Hepatocyte (in vitro differentiated cells): ENCODE results near the gene PIM3.

Experiments used
- EZH2 ChIP-seq: fragments of 200-600 bp; sonication (generic); IDR thresholded peaks from 2 replicates; pipeline ENCODE4 v1.6.1; 2016; ENCODE audit warnings: antibody characterized with exemption, mild to moderate bottlenecking, borderline replicate concordance
- EZH2phosphoT487 ChIP-seq: fragments of 200-600 bp; sonication (generic); IDR thresholded peaks from one replicate; pipeline ENCODE4 v1.6.1; 2018; ENCODE audit warnings: antibody characterized with exemption, mild to moderate bottlenecking, low read depth, moderate library complexity; ENCODE audit not compliant: unreplicated experiment, severe bottlenecking
- TF ChIP-seq, protein P1 (sequence below): fragments of 200-600 bp; sonication (generic); IDR thresholded peaks from 2 replicates; pipeline ENCODE4 v1.5.1; 2016; ENCODE audit warnings: antibody characterized with exemption, mild to moderate bottlenecking; ENCODE audit not compliant: poor library complexity

DNA sequence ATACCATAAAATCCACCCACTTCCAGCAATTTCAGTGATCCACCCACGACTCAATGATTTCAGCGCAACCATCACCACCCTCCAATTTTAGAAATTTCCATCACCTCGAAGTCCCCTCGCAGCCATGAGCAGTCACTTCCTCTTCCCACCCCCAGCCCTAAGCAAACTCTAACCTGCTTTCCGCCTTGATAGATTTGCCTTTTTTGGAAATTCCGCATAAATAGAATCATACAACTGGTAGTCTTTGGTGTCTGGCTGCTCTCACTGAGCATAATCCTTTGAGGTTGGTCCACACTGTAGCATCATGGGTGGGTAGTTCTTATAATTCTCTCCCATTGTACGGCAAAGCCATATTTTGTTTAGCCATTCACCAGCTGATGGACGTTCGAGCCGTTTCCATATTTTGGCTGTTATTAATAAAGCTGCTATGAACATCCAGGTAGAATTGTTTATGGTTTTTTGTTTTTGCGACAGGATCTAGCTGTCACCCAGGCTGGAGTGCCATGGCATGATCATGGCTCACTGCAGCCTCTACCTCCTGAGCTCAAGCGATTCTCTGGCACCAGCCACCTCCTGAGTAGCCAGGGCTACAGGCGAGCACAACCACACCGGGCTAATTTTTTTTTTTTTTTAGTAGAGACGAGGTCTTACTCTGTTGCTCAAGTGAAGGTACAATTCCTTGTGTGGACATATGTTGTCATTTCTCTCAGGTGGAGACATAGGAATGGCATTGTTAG, 16.0 kb downstream of the PIM3 start:
- TF ChIP-seq, protein P1, sequence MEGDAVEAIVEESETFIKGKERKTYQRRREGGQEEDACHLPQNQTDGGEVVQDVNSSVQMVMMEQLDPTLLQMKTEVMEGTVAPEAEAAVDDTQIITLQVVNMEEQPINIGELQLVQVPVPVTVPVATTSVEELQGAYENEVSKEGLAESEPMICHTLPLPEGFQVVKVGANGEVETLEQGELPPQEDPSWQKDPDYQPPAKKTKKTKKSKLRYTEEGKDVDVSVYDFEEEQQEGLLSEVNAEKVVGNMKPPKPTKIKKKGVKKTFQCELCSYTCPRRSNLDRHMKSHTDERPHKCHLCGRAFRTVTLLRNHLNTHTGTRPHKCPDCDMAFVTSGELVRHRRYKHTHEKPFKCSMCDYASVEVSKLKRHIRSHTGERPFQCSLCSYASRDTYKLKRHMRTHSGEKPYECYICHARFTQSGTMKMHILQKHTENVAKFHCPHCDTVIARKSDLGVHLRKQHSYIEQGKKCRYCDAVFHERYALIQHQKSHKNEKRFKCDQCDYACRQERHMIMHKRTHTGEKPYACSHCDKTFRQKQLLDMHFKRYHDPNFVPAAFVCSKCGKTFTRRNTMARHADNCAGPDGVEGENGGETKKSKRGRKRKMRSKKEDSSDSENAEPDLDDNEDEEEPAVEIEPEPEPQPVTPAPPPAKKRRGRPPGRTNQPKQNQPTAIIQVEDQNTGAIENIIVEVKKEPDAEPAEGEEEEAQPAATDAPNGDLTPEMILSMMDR = no peak
- no peak for TF ChIP-seq EZH2
- no peak for TF ChIP-seq EZH2phosphoT487
